ENCODE measurements around the gene DDR2.

Gene DDR2

GRCh38 chr1:162701286-162701685, 69.0 kb downstream of the DDR2 start:
- no peak for DNase-seq

- DNase-seq, result no peak
Measured at GRCh38 chr1:162702628-162703027, 70.4 kb downstream of the DDR2 start.

- no peak for DNase-seq
Measured at GRCh38 chr1:162703708-162704107, 71.4 kb downstream of the DDR2 start.

- DNase-seq, result no peak
Measured at GRCh38 chr1:162704673-162705424, 72.6 kb downstream of the DDR2 start.

GRCh38 chr1:162706003-162706402, 73.7 kb downstream of the DDR2 start:
- no peak for DNase-seq

- no peak for DNase-seq
Measured at GRCh38 chr1:162706606-162707005, 74.3 kb downstream of the DDR2 start.

GRCh38 chr1:162708286-162708685, 76.0 kb downstream of the DDR2 start:
- no peak for DNase-seq

- no peak for DNase-seq
Measured at GRCh38 chr1:162709132-162709860, 77.0 kb downstream of the DDR2 start.

GRCh38 chr1:162709870-162710269, 77.6 kb downstream of the DDR2 start:
- DNase-seq, result no peak

GRCh38 chr1:162710345-162710744, 78.1 kb downstream of the DDR2 start:
- DNase-seq, result no peak

GRCh38 chr1:162710780-162711465, 78.7 kb downstream of the DDR2 start:
- DNase-seq, result no peak

GRCh38 chr1:162712317-162713029, 80.2 kb downstream of the DDR2 start:
- no peak for DNase-seq

- no peak for DNase-seq
Measured at GRCh38 chr1:162716123-162716522, 83.9 kb downstream of the DDR2 start.

- no peak for DNase-seq
Measured at GRCh38 chr1:162716552-162716951, 84.3 kb downstream of the DDR2 start.

GRCh38 chr1:162717548-162718184, 85.4 kb downstream of the DDR2 start:
- DNase-seq, result no peak

GRCh38 chr1:162719678-162720077, 87.4 kb downstream of the DDR2 start:
- DNase-seq, result no peak

- no peak for DNase-seq
Measured at GRCh38 chr1:162720996-162721395, 88.7 kb downstream of the DDR2 start.

GRCh38 chr1:162721471-162721870, 89.2 kb downstream of the DDR2 start:
- DNase-seq, result no peak

GRCh38 chr1:162722036-162722435, 89.8 kb downstream of the DDR2 start:
- no peak for DNase-seq

GRCh38 chr1:162724583-162725120, 92.4 kb downstream of the DDR2 start:
- no peak for DNase-seq

- DNase-seq, result no peak
Measured at GRCh38 chr1:162725301-162725837, 93.1 kb downstream of the DDR2 start.

- DNase-seq, result no peak
Measured at GRCh38 chr1:162726555-162726954, 94.3 kb downstream of the DDR2 start.

All from activated CD8-positive, alpha-beta memory T cell treated with anti-CD3 and anti-CD28 coated beads, Interleukin-2, amount 50 U/mL, for 48 hours (primary cell).